Right cardiac atrium (tissue), 5 donors: ENCODE results near the gene HSP90AB1. TPM values are rescaled to one million over a fixed set of nuclear protein-coding genes. Genes with fewer than 3 reads are reported as not detected.
"Not testable (repeated sequence)": the region's sequence is repeated elsewhere in the genome, so short reads cannot be mapped to it uniquely, and the experiment has no call there.

Experiments used
- ATAC-seq, 2 donors: fragments of 200-7000 bp; cut with Tn5 transposase; one replicate each; pipeline versions ENCODE4 v1.8.0 to v1.9.1; 2020; ENCODE audit warnings: moderate library complexity in 2 of 2, mild to moderate bottlenecking in 1 of 2
- DNase-seq, 3 donors: peaks; one replicate each; pipeline ENCODE4 v3.0.0-alpha.2; 2020
- H3K27ac ChIP-seq: one replicate; pipeline ENCODE4 v1.5.1; 2013; ENCODE audit warnings: mild to moderate bottlenecking, low read length, control low read depth, moderate library complexity
- H3K27me3 ChIP-seq: one replicate; pipeline ENCODE4 v1.6.1; 2013; ENCODE audit not compliant: control insufficient read depth, insufficient read depth
- H3K4me1 ChIP-seq: one replicate; pipeline ENCODE4 v1.6.1; 2013; ENCODE audit warnings: low read length; ENCODE audit not compliant: control insufficient read depth, insufficient read depth
- H3K4me3 ChIP-seq: one replicate; pipeline ENCODE4 v1.5.1; 2013; ENCODE audit warnings: low read length, control low read depth
- H3K9me3 ChIP-seq: one replicate; pipeline ENCODE4 v1.6.1; 2013; ENCODE audit warnings: low read length; ENCODE audit not compliant: control insufficient read depth
- WGBS: extraction: QIAGEN DNeasy Blood & Tissue Kit; methylation state at CpG from one replicate; pipeline ENCODE4 v1.1.7; 2013; 5-methylcytosine and 5-hydroxymethylcytosine counted together
- intact Hi-C, 4 donors: fragments of 100-400 bp; cut with DNase I; formaldehyde crosslinking; loops; one replicate each; pipeline versions ENCODE4 v1.11.0 to v1.14.0; 2022 to 2023
- polyA plus RNA-seq: library from polyadenylated mRNA; stranded (reverse); fragments of 200-250 nt; gene quantifications from one replicate; pipeline ENCODE4 v1.2.3, GENCODE V29; 2013
- total RNA-seq, 4 donors: library from RNA; stranded (reverse); fragmentation: NEBNext Ultra II Directional; extraction: Animal tissue kit (Norgen Biotek cat#: 25700); gene quantifications; one replicate each; pipeline ENCODE4 v1.2.1, GENCODE V29; 2021
- donor health status: healthy with polysubstance abuse.
- donor health status: DM: no; HTN: yes; CAD: no.
- donor health status: DM: no; HTN: no; CAD: no.
- donor health status: DM: no; HTN: yes; CAD: no; lungs with severe emphysema.
- donor health status: DM: yes; HTN: yes; CAD: no.

HSP90AB1 gene
- total and polyA plus RNA-seq, 5 donors = 586 to 993 (median 869) TPM

GRCh38 chr6:44228836-44229235 is 18.1 kb upstream of the HSP90AB1 start:
- peaks cover 27% of the 10 kb centered on the region for H3K4me1 ChIP-seq
- intact Hi-C loops = no loop called here
- no peaks in the 10 kb centered on the region for H3K9me3 ChIP-seq
- peak overlapping the region; percentile 72 for H3K27ac ChIP-seq
- DNase-seq (peak in 1 of 3 donors; percentile 46), ATAC-seq (no peak)
- no peak overlapping the region for H3K4me3 ChIP-seq
- H3K27me3 ChIP-seq = no peaks in the 10 kb centered on the region
- 46% methylated on average over 5 of the region's 5 CpGs for WGBS

DNA sequence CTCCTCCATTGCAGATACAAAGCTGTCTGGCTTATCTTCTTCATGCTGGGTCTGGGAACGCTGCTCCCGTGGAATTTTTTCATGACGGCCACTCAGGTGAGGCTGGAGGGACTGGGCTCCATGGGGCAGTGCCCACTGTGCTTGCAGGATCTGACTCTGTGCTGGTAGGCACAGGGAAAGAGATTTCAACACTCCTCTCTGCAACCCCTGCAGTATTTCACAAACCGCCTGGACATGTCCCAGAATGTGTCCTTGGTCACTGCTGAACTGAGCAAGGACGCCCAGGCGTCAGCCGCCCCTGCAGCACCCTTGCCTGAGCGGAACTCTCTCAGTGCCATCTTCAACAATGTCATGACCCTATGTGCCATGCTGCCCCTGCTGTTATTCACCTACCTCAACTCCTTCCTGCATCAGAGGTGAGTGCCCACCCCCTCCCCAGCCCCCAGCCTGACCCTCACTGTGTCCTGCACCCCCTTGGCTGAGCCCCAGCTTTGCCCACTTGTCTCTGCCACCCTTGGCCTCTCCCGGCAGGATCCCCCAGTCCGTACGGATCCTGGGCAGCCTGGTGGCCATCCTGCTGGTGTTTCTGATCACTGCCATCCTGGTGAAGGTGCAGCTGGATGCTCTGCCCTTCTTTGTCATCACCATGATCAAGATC is 17.4 kb upstream of the HSP90AB1 start:
- DNase-seq (peak; percentile 55 to 78 (median 77)), ATAC-seq (peak; percentile 35 to 45)
- Histone ChIP-seq H3K4me3 (no peak overlapping the region), H3K4me1 (peaks cover 24% of the 10 kb centered on the region), H3K27me3 (no peaks in the 10 kb centered on the region), H3K9me3 (no peaks in the 10 kb centered on the region), H3K27ac (peak overlapping the region; percentile 72)
- intact Hi-C loops = loop anchor here (5.0 to 10.0 kb wide), 2 partner anchors 57 to 135 kb away; no protein-coding TSS in a partner anchor
- 61% methylated on average over 11 of the region's 11 CpGs for WGBS

- Histone ChIP-seq H3K9me3 (no peaks in the 10 kb centered on the region), H3K4me1 (peaks cover 21% of the 10 kb centered on the region), H3K4me3 (no peak overlapping the region), H3K27me3 (no peaks in the 10 kb centered on the region), H3K27ac (peak overlapping the region; percentile 72)
- peak in 2 of 3 donors; percentile 35 to 40 for DNase-seq
- WGBS = 84% methylated on average over 10 of the region's 10 CpGs
- no peak for ATAC-seq
- intact Hi-C loops = loop anchor here (5.0 to 10.0 kb wide), 2 partner anchors 58 to 135 kb away; no protein-coding TSS in a partner anchor
Observed at GRCh38 chr6:44230034-44230675, 16.7 kb upstream of the HSP90AB1 start.

GRCh38 chr6:44231426-44231825 is 15.5 kb upstream of the HSP90AB1 start:
- peak in 1 of 3 donors; percentile 37 for DNase-seq
- H3K9me3 ChIP-seq, H3K27me3 ChIP-seq, H3K27ac ChIP-seq, H3K4me3 ChIP-seq, ATAC-seq: not testable (repeated sequence)
- 84% methylated on average over 9 of the region's 9 CpGs for WGBS
- H3K4me1 ChIP-seq = peaks cover 12% of the 10 kb centered on the region
- intact Hi-C loops = loop anchor here (5.0 to 10.0 kb wide), 2 partner anchors 59 to 137 kb away; no protein-coding TSS in a partner anchor

- DNase-seq (peak in 2 of 3 donors; percentile 34 to 55), ATAC-seq (no peak)
- Histone ChIP-seq H3K4me1 (peaks cover 13% of the 10 kb centered on the region), H3K27ac (peak overlapping the region; percentile 69), H3K4me3 (no peak overlapping the region), H3K27me3 (no peaks in the 10 kb centered on the region), H3K9me3 (no peaks in the 10 kb centered on the region)
- intact Hi-C loops = loop anchor here (5.0 to 10.0 kb wide), 2 partner anchors 61 to 138 kb away; no protein-coding TSS in a partner anchor
- WGBS = 77% methylated on average over 16 of the region's 16 CpGs
Observed at GRCh38 chr6:44232676-44233566, 14.0 kb upstream of the HSP90AB1 start.

GRCh38 chr6:44233567-44234100 is 13.3 kb upstream of the HSP90AB1 start:
- ATAC-seq (peak in 1 of 2 donors; percentile 0), DNase-seq (peak in 2 of 3 donors; percentile 50 to 62)
- Histone ChIP-seq H3K4me3 (no peak overlapping the region), H3K27ac (peak overlapping the region; percentile 69), H3K9me3 (no peaks in the 10 kb centered on the region), H3K27me3 (no peaks in the 10 kb centered on the region), H3K4me1 (peaks cover 13% of the 10 kb centered on the region)
- WGBS = 37% methylated on average over 14 of the region's 14 CpGs
- intact Hi-C loops = loop anchor here (5.0 to 10.0 kb wide), 2 partner anchors 61 to 139 kb away; no protein-coding TSS in a partner anchor

DNA sequence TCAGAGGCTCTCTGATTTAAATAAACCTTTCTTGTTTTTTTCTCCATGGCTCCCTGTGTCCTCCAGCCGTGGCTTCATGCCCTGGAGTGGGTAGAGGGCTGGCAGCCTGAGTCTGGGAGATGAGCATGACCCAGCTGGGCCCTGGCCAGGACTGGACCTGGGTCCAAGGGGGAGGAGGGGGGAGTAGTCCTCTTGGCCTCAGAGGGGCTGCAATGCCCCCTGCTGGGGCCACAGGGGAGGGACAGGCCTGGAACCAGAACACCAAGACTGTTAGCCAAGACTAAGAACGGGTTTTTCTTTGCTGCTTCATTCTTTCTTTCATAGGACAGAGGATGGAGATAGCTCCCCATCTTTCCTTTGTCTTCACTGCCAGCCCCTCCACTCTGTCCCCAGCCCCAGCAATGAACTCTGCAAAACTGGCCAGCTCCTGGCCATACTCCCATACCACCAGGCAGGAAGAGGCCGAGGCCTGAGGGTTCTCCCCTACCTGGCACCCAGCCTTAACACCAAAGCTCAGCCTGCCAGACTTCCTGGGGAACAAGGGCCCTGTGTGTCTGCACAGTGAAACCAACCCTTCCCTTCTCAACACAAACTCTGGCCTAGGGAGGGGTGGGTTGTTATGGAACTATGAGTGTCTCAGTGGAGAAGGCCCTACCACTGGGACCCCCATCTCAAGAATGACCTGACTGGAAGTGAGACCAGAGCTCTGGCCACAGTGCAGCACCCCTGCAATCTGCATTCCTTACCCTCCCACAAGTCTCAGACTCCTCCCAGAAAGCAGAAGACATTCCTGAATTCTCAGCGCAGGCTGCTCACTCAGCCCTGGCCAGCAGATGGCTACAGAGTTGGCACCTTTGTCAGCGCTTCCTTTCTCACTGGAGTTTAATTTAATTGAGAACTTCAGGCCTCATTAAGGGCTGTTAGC is 12.5 kb upstream of the HSP90AB1 start:
- ATAC-seq (peak; percentile 53 to 64), DNase-seq (peak; percentile 86 to 96 (median 94))
- Histone ChIP-seq H3K27ac (peak overlapping the region; percentile 69), H3K4me3 (no peak overlapping the region), H3K4me1 (peaks cover 13% of the 10 kb centered on the region), H3K27me3 (no peaks in the 10 kb centered on the region), H3K9me3 (no peaks in the 10 kb centered on the region)
- WGBS = 22% methylated on average over 5 of the region's 5 CpGs
- intact Hi-C loops = loop anchor here (5.0 to 10.0 kb wide), 2 partner anchors 62 to 140 kb away; no protein-coding TSS in a partner anchor

DNA sequence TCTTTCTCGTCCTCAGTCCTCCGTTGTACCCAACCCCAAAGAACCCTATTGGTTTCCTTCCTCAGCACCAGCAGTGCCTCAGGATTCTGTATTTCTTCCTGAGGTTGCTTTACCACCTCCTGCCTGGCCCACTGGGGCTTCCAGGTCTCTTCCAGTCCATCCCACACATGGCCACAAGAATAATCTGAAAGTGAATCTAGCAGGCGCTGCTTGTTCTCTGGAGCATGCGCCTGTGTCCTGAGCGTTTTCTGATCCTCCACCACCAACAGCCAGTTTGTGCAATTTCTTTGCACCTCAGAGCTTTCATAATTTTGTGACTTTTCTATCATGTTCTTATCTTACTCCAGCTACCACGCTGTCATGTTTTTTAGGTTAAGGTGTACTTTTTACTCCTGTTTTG is 11.6 kb upstream of the HSP90AB1 start:
- Histone ChIP-seq H3K9me3 (no peaks in the 10 kb centered on the region), H3K27ac (peak overlapping the region; percentile 69), H3K27me3 (no peaks in the 10 kb centered on the region), H3K4me3 (no peak overlapping the region), H3K4me1 (peaks cover 13% of the 10 kb centered on the region)
- intact Hi-C loops = loop anchor here in 2 of 4 donors (10.0 kb wide), 1 partner anchor 140 kb away; no protein-coding TSS in a partner anchor
- 68% methylated on average over 6 of the region's 6 CpGs for WGBS
- DNase-seq = peak in 1 of 3 donors; percentile 5
- no peak for ATAC-seq

GRCh38 chr6:44235891-44236516 is 10.9 kb upstream of the HSP90AB1 start:
- H3K27ac ChIP-seq = no peak overlapping the region
- peaks cover 13% of the 10 kb centered on the region for H3K4me1 ChIP-seq
- intact Hi-C loops = loop anchor here in 2 of 4 donors (10.0 kb wide), 1 partner anchor 141 kb away; no protein-coding TSS in a partner anchor
- DNase-seq (peak in 1 of 3 donors; percentile 38), ATAC-seq (no peak)
- H3K27me3 ChIP-seq = no peaks in the 10 kb centered on the region
- no peak overlapping the region for H3K4me3 ChIP-seq
- no peaks in the 10 kb centered on the region for H3K9me3 ChIP-seq
- WGBS = 88% methylated on average over 6 of the region's 6 CpGs
